HL-60/S4 treated with retinoic acid at 250 ng/mL for 4 days and 3 days (cell line): ENCODE measurements around the gene KMT2B.

Source experiments
- in situ Hi-C: fragments of 300-500 bp; cut with MboI; formaldehyde crosslinking; loops from 2 replicates; pipeline ENCODE4 v1.7.0; 2022; ENCODE audit warnings: low sequenced_read_pairs

The KMT2B gene

GRCh38 chr19:35740423-35741202, 22.8 kb downstream of the KMT2B start:
- in situ Hi-C loops, result no loop called here

GRCh38 chr19:35741203-35741515, 23.4 kb downstream of the KMT2B start:
- in situ Hi-C loops, result no loop called here

- in situ Hi-C loops, result no loop called here
Measured at GRCh38 chr19:35742121-35742724, 24.4 kb downstream of the KMT2B start, which contains the start of gene IGFLR1. IGFLR1 (minus strand) TSS chr19:35742452; CDS start chr19:35741180, 1,272 bp downstream.

- in situ Hi-C loops, result no loop called here
Measured at GRCh38 chr19:35743640-35744429, 26.0 kb downstream of the KMT2B start.

- in situ Hi-C loops, result no loop called here
Measured at GRCh38 chr19:35744430-35745327, 26.9 kb downstream of the KMT2B start.

GRCh38 chr19:35745328-35746086, 27.7 kb downstream of the KMT2B start, which contains the start of the genes PSENEN and U2AF1L4:
PSENEN (plus strand) TSS chr19:35745651; CDS start chr19:35745931, 280 bp downstream.
U2AF1L4 (minus strand) TSS chr19:35745418; CDS start chr19:35745391, 27 bp downstream.
- in situ Hi-C loops, result no loop called here

- in situ Hi-C loops, result no loop called here
Measured at GRCh38 chr19:35746087-35746462, 28.3 kb downstream of the KMT2B start.

GRCh38 chr19:35746531-35746930, 28.7 kb downstream of the KMT2B start:
- in situ Hi-C loops, result no loop called here

- in situ Hi-C loops, result no loop called here
Measured at GRCh38 chr19:35748106-35749020, 30.6 kb downstream of the KMT2B start, which contains the start of gene LIN37. LIN37 (plus strand) TSS chr19:35748576; CDS start chr19:35748725, 149 bp downstream.

- in situ Hi-C loops, result no loop called here
Measured at GRCh38 chr19:35750167-35750566, 32.4 kb downstream of the KMT2B start.

GRCh38 chr19:35751839-35752745, 34.3 kb downstream of the KMT2B start:
- in situ Hi-C loops, result no loop called here

- in situ Hi-C loops, result no loop called here
Measured at GRCh38 chr19:35752746-35753350, 35.0 kb downstream of the KMT2B start.

- in situ Hi-C loops, result no loop called here
Measured at GRCh38 chr19:35753634-35754369, 36.0 kb downstream of the KMT2B start.

GRCh38 chr19:35754370-35755130, 36.7 kb downstream of the KMT2B start:
- in situ Hi-C loops, result no loop called here

GRCh38 chr19:35755131-35755549, 37.3 kb downstream of the KMT2B start:
- in situ Hi-C loops, result no loop called here
